IMR-90 (cell line): ENCODE data around the gene FLCN. TPM values are rescaled to one million over a fixed set of nuclear protein-coding genes. Genes with fewer than 3 reads are reported as not detected.

ENCODE experiments used
- ATAC-seq: fragments of 200-7000 bp; cut with Tn5 transposase; 2 replicates; pipeline ENCODE4 v1.9.1; 2020; ENCODE audit warnings: low read depth, mild to moderate bottlenecking, moderate library complexity
- BruUV-seq: library from RNA; stranded (reverse); fragments of 400-500 nt; replicated peaks from 2 replicates; lab custom pipeline; 2021; lab: Mats Ljungman, UMichigan
- CTCF ChIA-PET: fragments of 300-600 bp; formaldehyde crosslinking; extraction: SDS; loops from one replicate; lab custom pipeline; 2021; ENCODE audit warnings: antibody characterized with exemption; lab: Yijun Ruan, JAX
- POLR2A ChIA-PET: fragments of 300-600 bp; sonication (Branson Sonifier 250); formaldehyde crosslinking; loops from one replicate; lab custom pipeline; 2022; ENCODE audit warnings: antibody characterized with exemption; ENCODE audit not compliant: unreplicated experiment; lab: Charles Lee
- DNase-seq: peaks from one replicate; pipeline ENCODE4 v3.0.0; 2013
- H2AFZ ChIP-seq: replicated peaks from 2 replicates; pipeline ENCODE3; 2013; ENCODE audit warnings: low read length, mild to moderate bottlenecking; ENCODE audit not compliant: poor library complexity
- H2AK5ac ChIP-seq: 2 replicates; pipeline ENCODE4 v1.6.1; 2013; ENCODE audit warnings: low read depth, low read length, inconsistent platforms
- H2AK9ac ChIP-seq: replicated peaks from 2 replicates; pipeline ENCODE3; 2013; ENCODE audit warnings: mild to moderate bottlenecking, low read depth, low read length, moderate library complexity; ENCODE audit not compliant: poor library complexity
- H2BK120ac ChIP-seq: 2 replicates; pipeline ENCODE4 v1.6.1; 2013; ENCODE audit warnings: low read depth, low read length, inconsistent platforms
- H2BK15ac ChIP-seq: 3 replicates; pipeline ENCODE4 v1.6.1; 2013; ENCODE audit warnings: low read depth, low read length, inconsistent platforms
- H2BK20ac ChIP-seq: 2 replicates; pipeline ENCODE4 v1.6.1; 2013; ENCODE audit warnings: low read depth, mild to moderate bottlenecking, inconsistent platforms, low read length, moderate library complexity
- H2BK5ac ChIP-seq: 2 replicates; pipeline ENCODE4 v1.6.1; 2013; ENCODE audit warnings: mild to moderate bottlenecking, low read depth, low read length, inconsistent platforms; ENCODE audit not compliant: poor library complexity, severe bottlenecking
- H3K14ac ChIP-seq: replicated peaks from 2 replicates; pipeline ENCODE4 v1.6.1; 2013; ENCODE audit warnings: low read depth, low read length, inconsistent platforms
- H3K18ac ChIP-seq: 2 replicates; pipeline ENCODE4 v1.6.1; 2013; ENCODE audit warnings: low read depth, low read length, control low read depth
- H3K23ac ChIP-seq: 2 replicates; pipeline ENCODE4 v1.6.1; 2013; ENCODE audit warnings: low read depth, low read length, inconsistent platforms
- H3K27ac ChIP-seq: 2 replicates; pipeline ENCODE4 v1.5.1; 2013; ENCODE audit warnings: mild to moderate bottlenecking, control low read depth, low read length; ENCODE audit not compliant: insufficient read depth
- H3K27me3 ChIP-seq: 2 replicates; pipeline ENCODE4 v1.6.1; 2013; ENCODE audit warnings: low read length; ENCODE audit not compliant: control insufficient read depth, insufficient read depth
- H3K36me3 ChIP-seq: 2 replicates; pipeline ENCODE4 v1.6.1; 2013; ENCODE audit warnings: low read length, mixed read lengths; ENCODE audit not compliant: control insufficient read depth, insufficient read depth
- H3K4ac ChIP-seq: 2 replicates; pipeline ENCODE4 v1.6.1; 2013; ENCODE audit warnings: low read depth, low read length, inconsistent platforms
- H3K4me1 ChIP-seq: 2 replicates; pipeline ENCODE4 v1.6.1; 2013; ENCODE audit warnings: low read length, mixed read lengths; ENCODE audit not compliant: control insufficient read depth, insufficient read depth
- H3K4me2 ChIP-seq: 2 replicates; pipeline ENCODE4 v1.6.1; 2013; ENCODE audit warnings: low read depth, mild to moderate bottlenecking, control low read depth, low read length, moderate library complexity
- H3K4me3 ChIP-seq: 2 replicates; pipeline ENCODE4 v1.5.1; 2013; ENCODE audit warnings: low read depth, mild to moderate bottlenecking, control low read depth, low read length, moderate library complexity; ENCODE audit not compliant: insufficient read depth
- H3K56ac ChIP-seq: 2 replicates; pipeline ENCODE4 v1.6.1; 2013; ENCODE audit warnings: low read length, inconsistent platforms; ENCODE audit not compliant: insufficient read depth; ENCODE audit errors: extremely low read depth
- H3K79me1 ChIP-seq, 2 experiments: 2 replicates each; pipeline ENCODE4 v1.6.1; 2013; ENCODE audit warnings: low read length in 2 of 2, inconsistent platforms in 1 of 2, low read depth in 1 of 2
- H3K9ac ChIP-seq: 2 replicates; pipeline ENCODE4 v1.6.1; 2013; ENCODE audit warnings: low read depth, low read length, control low read depth
- H3K9me1 ChIP-seq: 2 replicates; pipeline ENCODE4 v1.6.1; 2013; ENCODE audit warnings: low read length, inconsistent platforms; ENCODE audit not compliant: insufficient read depth
- H3K9me3 ChIP-seq: 2 replicates; pipeline ENCODE4 v1.6.1; 2013; ENCODE audit warnings: low read length; ENCODE audit not compliant: control insufficient read depth, insufficient read depth
- H4K20me1 ChIP-seq: 2 replicates; pipeline ENCODE4 v1.6.1; 2013; ENCODE audit warnings: low read length, inconsistent platforms; ENCODE audit not compliant: insufficient read depth
- H4K5ac ChIP-seq: 2 replicates; pipeline ENCODE4 v1.6.1; 2013; ENCODE audit warnings: mild to moderate bottlenecking, low read depth, low read length, control low read depth
- H4K8ac ChIP-seq, 2 experiments: 2 replicates each; pipeline ENCODE4 v1.6.1; 2013; ENCODE audit warnings: low read depth in 2 of 2, low read length in 2 of 2, control low read depth in 1 of 2, inconsistent platforms in 1 of 2
- H4K91ac ChIP-seq: 2 replicates; pipeline ENCODE4 v1.6.1; 2013; ENCODE audit warnings: low read depth, low read length, inconsistent platforms; ENCODE audit not compliant: insufficient read depth
- BHLHE40 ChIP-seq: fragments of 150-350 bp; IDR thresholded peaks from 2 replicates; pipeline ENCODE4 v1.6.1; 2016; ENCODE audit warnings: mild to moderate bottlenecking, low read depth, low read length
- CEBPB ChIP-seq: IDR thresholded peaks from 2 replicates; pipeline ENCODE4 v1.6.1; 2012; ENCODE audit warnings: low read depth, low read length, improper control_type of control experiment
- CHD1 ChIP-seq: IDR thresholded peaks from 2 replicates; pipeline ENCODE4 v1.6.1; 2012; ENCODE audit warnings: low read depth, low read length, improper control_type of control experiment
- FOS ChIP-seq: fragments of 150-350 bp; IDR thresholded peaks from 2 replicates; pipeline ENCODE4 v1.6.1; 2016; ENCODE audit warnings: low read depth, low read length
- MAFK ChIP-seq: IDR thresholded peaks from 2 replicates; pipeline ENCODE4 v1.6.1; 2012; ENCODE audit warnings: low read depth, low read length, improper control_type of control experiment
- MXI1 ChIP-seq: IDR thresholded peaks from 2 replicates; pipeline ENCODE4 v1.6.1; 2012; ENCODE audit warnings: low read depth, mild to moderate bottlenecking, low read length, moderate library complexity, borderline replicate concordance
- POLR2A ChIP-seq: IDR thresholded peaks from 2 replicates; pipeline ENCODE4 v1.6.1; 2012; ENCODE audit warnings: mild to moderate bottlenecking, low read depth, low read length
- RAD21 ChIP-seq: IDR thresholded peaks from 2 replicates; pipeline ENCODE4 v1.6.1; 2012; ENCODE audit warnings: low read length, improper control_type of control experiment
- RCOR1 ChIP-seq: IDR thresholded peaks from 2 replicates; pipeline ENCODE4 v1.6.1; 2012; ENCODE audit warnings: mild to moderate bottlenecking, low read length, improper control_type of control experiment; ENCODE audit not compliant: insufficient replicate concordance
- RFX5 ChIP-seq: IDR thresholded peaks from 2 replicates; pipeline ENCODE4 v1.8.0; 2012; ENCODE audit warnings: low read depth, mild to moderate bottlenecking, low read length, moderate library complexity
- WGBS, 2 experiments: methylation state at CpG; one replicate each; pipeline versions ENCODE4 v1.1.5 to v1.1.7; 2013; ENCODE audit warnings: missing lambda C conversion rate in 2 of 2; ENCODE audit not compliant: insufficient read length in 1 of 2; ENCODE audit errors: extremely low coverage in 2 of 2; 5-methylcytosine and 5-hydroxymethylcytosine counted together
- dilution Hi-C: fragments of 300-500 bp; cut with HindIII; formaldehyde crosslinking; loops from one replicate; pipeline ENCODE4 v1.14.3; 2018; ENCODE audit warnings: low sequenced_read_pairs; ENCODE audit not compliant: unreplicated experiment
- in situ Hi-C: fragments of 300-500 bp; cut with MboI; formaldehyde crosslinking; loops from 3 replicates; pipeline ENCODE4 v1.14.3; 2019; ENCODE audit warnings: low sequenced_read_pairs, inconsistent platforms, mixed read lengths
- intact Hi-C: fragments of 100-400 bp; cut with micrococcal nuclease; formaldehyde crosslinking; loops from 2 replicates; pipeline ENCODE4 v1.10.0; 2022
- polyA plus RNA-seq, 3 experiments: library from polyadenylated mRNA; depleted of rRNA; stranded (reverse); fragments of >200 nt; gene quantifications; 2 replicates each; pipeline ENCODE4 v1.2.3, GENCODE V29; 2012; ENCODE audit warnings: low replicate concordance in 1 of 3
- total RNA-seq: library from RNA; depleted of rRNA; stranded (reverse); fragments of >200 nt; gene quantifications from 2 replicates; pipeline ENCODE4 v1.2.3, GENCODE V29; 2012
- TF ChIP-seq, protein P1 (sequence below): conservative IDR thresholded peaks from 2 replicates; pipeline ENCODE4 v1.5.1; 2012; ENCODE audit warnings: mild to moderate bottlenecking, low read depth, low read length, improper control_type of control experiment
- TF ChIP-seq, protein P2 (sequence below): fragments of 150-350 bp; IDR thresholded peaks from 2 replicates; pipeline ENCODE4 v1.6.1; 2017; ENCODE audit warnings: mild to moderate bottlenecking, antibody characterized with exemption, low read length, low read depth
- TF ChIP-seq, protein P3 (sequence below): fragments of 150-350 bp; IDR thresholded peaks from 2 replicates; pipeline ENCODE4 v1.6.1; 2016; ENCODE audit warnings: low read depth, mild to moderate bottlenecking, low read length, moderate library complexity, borderline replicate concordance

The FLCN gene
- total and polyA plus RNA-seq, 2 of the 4 experiments (the other 2 are of a cell fraction) = 16.8 to 24.8 TPM

DNA sequence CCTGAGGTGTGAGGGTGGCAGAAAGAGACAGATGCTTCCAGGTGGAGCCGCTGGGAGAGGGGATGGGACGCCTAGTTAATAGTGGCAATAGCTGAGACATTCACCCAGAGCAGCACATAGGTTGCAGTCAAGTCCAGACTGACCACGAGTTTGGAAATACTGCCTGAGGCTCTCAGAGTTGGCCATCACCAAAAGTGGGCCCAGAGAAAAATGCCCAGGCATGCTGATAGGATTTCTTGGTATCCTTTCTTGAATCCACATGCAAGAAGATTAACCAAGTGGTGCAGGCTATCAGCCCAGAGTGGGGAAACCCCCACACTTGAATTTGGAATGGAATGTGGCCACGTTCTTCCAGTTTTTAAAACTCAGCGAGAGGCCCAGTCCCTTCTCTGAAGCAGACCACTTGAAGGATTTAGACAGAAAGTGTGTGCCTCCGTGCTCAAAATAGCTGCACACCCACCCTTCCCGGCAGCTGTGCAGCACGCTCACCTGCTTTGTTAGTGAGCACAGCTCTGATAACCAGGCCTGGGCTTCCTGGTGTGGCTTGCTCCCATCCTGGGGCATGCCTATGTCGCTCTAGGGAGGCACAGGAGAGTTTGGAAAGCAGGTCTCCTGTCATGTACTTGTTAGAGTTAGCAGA is 66.5 kb downstream of the FLCN start:
- Histone ChIP-seq H3K4ac (no peak overlapping the region), H2AFZ (no peak overlapping the region), H3K27ac (no peak overlapping the region), H2BK15ac (no peak overlapping the region), H4K20me1 (peaks cover 7% of the 10 kb centered on the region; the same call in 1 of the 2 replicates), H3K9ac (no peak overlapping the region), H3K9me1 (peaks cover 4% of the 10 kb centered on the region; the same call in 1 of the 2 replicates), H3K14ac (no peak overlapping the region), H2AK9ac (no peak overlapping the region), H3K18ac (no peak overlapping the region), H3K36me3 (peaks cover 74% of the 10 kb centered on the region), H4K91ac (no peak overlapping the region), H2BK20ac (no peak overlapping the region), H3K27me3 (no peaks in the 10 kb centered on the region), H3K79me1 (peaks cover 12 to 49% of the 10 kb centered on the region in 2 experiments), H2BK5ac (no peak overlapping the region), H2AK5ac (no peak overlapping the region), H4K8ac (no peak overlapping the region), H2BK120ac (no peak overlapping the region), H3K9me3 (no peaks in the 10 kb centered on the region), H4K5ac (no peak overlapping the region), H3K4me1 (no peaks in the 10 kb centered on the region), H3K4me3 (no peak overlapping the region), H3K56ac (no peak overlapping the region), H3K4me2 (no peak overlapping the region), H3K23ac (no peak overlapping the region)
- TF ChIP-seq CHD1 = no peak
- no peak for TF ChIP-seq CEBPB
- no peak for TF ChIP-seq RAD21
- TF ChIP-seq, protein P1, sequence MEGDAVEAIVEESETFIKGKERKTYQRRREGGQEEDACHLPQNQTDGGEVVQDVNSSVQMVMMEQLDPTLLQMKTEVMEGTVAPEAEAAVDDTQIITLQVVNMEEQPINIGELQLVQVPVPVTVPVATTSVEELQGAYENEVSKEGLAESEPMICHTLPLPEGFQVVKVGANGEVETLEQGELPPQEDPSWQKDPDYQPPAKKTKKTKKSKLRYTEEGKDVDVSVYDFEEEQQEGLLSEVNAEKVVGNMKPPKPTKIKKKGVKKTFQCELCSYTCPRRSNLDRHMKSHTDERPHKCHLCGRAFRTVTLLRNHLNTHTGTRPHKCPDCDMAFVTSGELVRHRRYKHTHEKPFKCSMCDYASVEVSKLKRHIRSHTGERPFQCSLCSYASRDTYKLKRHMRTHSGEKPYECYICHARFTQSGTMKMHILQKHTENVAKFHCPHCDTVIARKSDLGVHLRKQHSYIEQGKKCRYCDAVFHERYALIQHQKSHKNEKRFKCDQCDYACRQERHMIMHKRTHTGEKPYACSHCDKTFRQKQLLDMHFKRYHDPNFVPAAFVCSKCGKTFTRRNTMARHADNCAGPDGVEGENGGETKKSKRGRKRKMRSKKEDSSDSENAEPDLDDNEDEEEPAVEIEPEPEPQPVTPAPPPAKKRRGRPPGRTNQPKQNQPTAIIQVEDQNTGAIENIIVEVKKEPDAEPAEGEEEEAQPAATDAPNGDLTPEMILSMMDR = no peak
- TF ChIP-seq, protein P2, sequence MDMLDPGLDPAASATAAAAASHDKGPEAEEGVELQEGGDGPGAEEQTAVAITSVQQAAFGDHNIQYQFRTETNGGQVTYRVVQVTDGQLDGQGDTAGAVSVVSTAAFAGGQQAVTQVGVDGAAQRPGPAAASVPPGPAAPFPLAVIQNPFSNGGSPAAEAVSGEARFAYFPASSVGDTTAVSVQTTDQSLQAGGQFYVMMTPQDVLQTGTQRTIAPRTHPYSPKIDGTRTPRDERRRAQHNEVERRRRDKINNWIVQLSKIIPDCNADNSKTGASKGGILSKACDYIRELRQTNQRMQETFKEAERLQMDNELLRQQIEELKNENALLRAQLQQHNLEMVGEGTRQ = no peak
- TF ChIP-seq, protein P3, sequence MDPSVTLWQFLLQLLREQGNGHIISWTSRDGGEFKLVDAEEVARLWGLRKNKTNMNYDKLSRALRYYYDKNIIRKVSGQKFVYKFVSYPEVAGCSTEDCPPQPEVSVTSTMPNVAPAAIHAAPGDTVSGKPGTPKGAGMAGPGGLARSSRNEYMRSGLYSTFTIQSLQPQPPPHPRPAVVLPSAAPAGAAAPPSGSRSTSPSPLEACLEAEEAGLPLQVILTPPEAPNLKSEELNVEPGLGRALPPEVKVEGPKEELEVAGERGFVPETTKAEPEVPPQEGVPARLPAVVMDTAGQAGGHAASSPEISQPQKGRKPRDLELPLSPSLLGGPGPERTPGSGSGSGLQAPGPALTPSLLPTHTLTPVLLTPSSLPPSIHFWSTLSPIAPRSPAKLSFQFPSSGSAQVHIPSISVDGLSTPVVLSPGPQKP = no peak
- TF ChIP-seq BHLHE40 = no peak
- no peak for TF ChIP-seq MXI1
- TF ChIP-seq FOS = no peak
- TF ChIP-seq RCOR1 = no peak
- TF ChIP-seq MAFK = no peak
- no peak for TF ChIP-seq POLR2A
- no peak for TF ChIP-seq RFX5
- ChIA-PET POLR2A (no interaction called here), CTCF (no interaction called here)
- in situ Hi-C loops (no loop called here), dilution Hi-C loops (no loop called here), intact Hi-C loops (no loop called here)
- WGBS, 2 experiments = 91% methylated on average over 5 of the region's 9 CpGs; no CpG with 5 or more reads in 1 of the 2 experiments
- peak; percentile 21 for DNase-seq
- no TSS peak for BruUV-seq
- peak; percentile 48 for ATAC-seq
